Smooth muscle cell (in vitro differentiated cells): Measurements from ENCODE around the gene XRCC6. TPM values are rescaled to one million over a fixed set of nuclear protein-coding genes. Genes with fewer than 3 reads are reported as not detected.

Experiments
- DNase-seq: peaks from one replicate; lab custom pipeline; 2025; ENCODE audit not compliant: unreplicated experiment; lab: John Stamatoyannopoulos, UW
- H2AFZ ChIP-seq: fragments of 200-600 bp; sonication (generic); 2 replicates; pipeline ENCODE4 v1.6.0; 2016; ENCODE audit warnings: antibody characterized with exemption, low read depth, mild to moderate bottlenecking
- H3F3A ChIP-seq: fragments of 200-600 bp; sonication (generic); 2 replicates; pipeline ENCODE4 v1.6.0; 2017; ENCODE audit warnings: antibody characterized with exemption, low read depth
- H3K27ac ChIP-seq: fragments of 200-600 bp; sonication (generic); 2 replicates; pipeline ENCODE4 v1.5.1; 2016; ENCODE audit warnings: low read depth, mild to moderate bottlenecking
- H3K27me3 ChIP-seq: fragments of 200-600 bp; sonication (generic); 2 replicates; pipeline ENCODE4 v1.6.1; 2016; ENCODE audit warnings: low read depth, mild to moderate bottlenecking
- H3K36me3 ChIP-seq: fragments of 200-600 bp; sonication (generic); 2 replicates; pipeline ENCODE4 v1.5.1; 2016; ENCODE audit warnings: low read depth
- H3K4me1 ChIP-seq: fragments of 200-600 bp; sonication (generic); 2 replicates; pipeline ENCODE4 v1.5.1; 2016; ENCODE audit warnings: low read depth
- H3K4me2 ChIP-seq: fragments of 200-600 bp; sonication (generic); 2 replicates; pipeline ENCODE4 v1.6.0; 2016; ENCODE audit warnings: mild to moderate bottlenecking
- H3K4me3 ChIP-seq: fragments of 200-600 bp; sonication (generic); 2 replicates; pipeline ENCODE4 v1.5.1; 2016; ENCODE audit warnings: mild to moderate bottlenecking
- H3K79me2 ChIP-seq: fragments of 200-600 bp; sonication (generic); 2 replicates; pipeline ENCODE4 v1.6.0; 2016; ENCODE audit warnings: low read depth, mild to moderate bottlenecking
- H3K9ac ChIP-seq: fragments of 200-600 bp; sonication (generic); 2 replicates; pipeline ENCODE4 v1.6.0; 2016; ENCODE audit warnings: low read depth
- H3K9me3 ChIP-seq: fragments of 200-600 bp; sonication (generic); replicated peaks from 2 replicates; pipeline ENCODE4 v1.5.1; 2016; ENCODE audit warnings: low read depth
- H4K20me1 ChIP-seq: fragments of 200-600 bp; sonication (generic); 2 replicates; pipeline ENCODE4 v1.6.0; 2016; ENCODE audit warnings: low read depth
- CTCF ChIP-seq: fragments of 200-600 bp; sonication (generic); IDR thresholded peaks from 2 replicates; pipeline ENCODE4 v1.5.1; 2017; ENCODE audit warnings: borderline replicate concordance, mild to moderate bottlenecking, antibody characterized with exemption; ENCODE audit not compliant: insufficient read depth, poor library complexity, severe bottlenecking
- WGBS: methylation state at CpG from one replicate; pipeline ENCODE4 v1.1.7; 2016; ENCODE audit warnings: low lambda C conversion rate; 5-methylcytosine and 5-hydroxymethylcytosine counted together
- polyA plus RNA-seq: library from polyadenylated mRNA; unstranded; fragments of >200 nt; fragmentation: Nextera tagmentation; extraction: Ambion mirVana; gene quantifications from 2 replicates; pipeline ENCODE4 v1.2.1, GENCODE V29; 2016
- total RNA-seq: library from RNA; depleted of rRNA; stranded (reverse); fragments of >200 nt; gene quantifications from 2 replicates; pipeline ENCODE4 v1.2.3, GENCODE V29; 2014

XRCC6 gene
- total and polyA plus RNA-seq, 2 experiments from 2014 or later: 186 to 264 TPM

GRCh38 chr22:41656556-41656955, 35.5 kb downstream of the XRCC6 start:
- H3K27me3 ChIP-seq: no peaks in the 10 kb centered on the region
- no peaks in the 10 kb centered on the region for H3F3A ChIP-seq
- H3K9me3 ChIP-seq: no peaks in the 10 kb centered on the region
- no peak overlapping the region for H3K4me2 ChIP-seq
- H4K20me1 ChIP-seq: peaks cover 8% of the 10 kb centered on the region
- 80% methylated on average over 5 of the region's 5 CpGs for WGBS
- TF ChIP-seq CTCF: no peak
- H3K27ac ChIP-seq: no peak overlapping the region
- no peak overlapping the region for H2AFZ ChIP-seq
- no peak for DNase-seq
- no peaks in the 10 kb centered on the region for H3K79me2 ChIP-seq
- no peaks in the 10 kb centered on the region for H3K4me1 ChIP-seq
- H3K36me3 ChIP-seq: peaks cover 37% of the 10 kb centered on the region
- no peak overlapping the region for H3K9ac ChIP-seq
- no peak overlapping the region for H3K4me3 ChIP-seq

- 96% methylated on average over 6 of the region's 6 CpGs for WGBS
- H3K27me3 ChIP-seq: no peaks in the 10 kb centered on the region
These were observed 36.6 kb downstream of the XRCC6 start for GRCh38 chr22:41657709-41658108.

GRCh38 chr22:41658869-41659268, 37.8 kb downstream of the XRCC6 start:
- H2AFZ ChIP-seq: no peak overlapping the region
- peaks cover 44% of the 10 kb centered on the region for H3K36me3 ChIP-seq
- peaks cover 14% of the 10 kb centered on the region for H3F3A ChIP-seq

More at GRCh38 chr22:41657709-41658108, 36.6 kb downstream of the XRCC6 start:
- H3K36me3 ChIP-seq: peaks cover 43% of the 10 kb centered on the region
- H3K9me3 ChIP-seq: no peaks in the 10 kb centered on the region
- H3K27ac ChIP-seq: no peak overlapping the region
- no peak overlapping the region for H3K4me2 ChIP-seq
- DNase-seq: no peak
- H3K79me2 ChIP-seq: no peaks in the 10 kb centered on the region
- no peaks in the 10 kb centered on the region for H3K4me1 ChIP-seq
- no peak overlapping the region for H2AFZ ChIP-seq
- no peak overlapping the region for H3K9ac ChIP-seq
- no peak for TF ChIP-seq CTCF
- peaks cover 8% of the 10 kb centered on the region for H4K20me1 ChIP-seq
- H3K4me3 ChIP-seq: no peak overlapping the region
- H3F3A ChIP-seq: peaks cover 6% of the 10 kb centered on the region

More at GRCh38 chr22:41658869-41659268, 37.8 kb downstream of the XRCC6 start:
- no peak for DNase-seq
- Histone ChIP-seq H3K27ac (no peak overlapping the region), H3K4me3 (no peak overlapping the region), H3K79me2 (no peaks in the 10 kb centered on the region), H3K4me2 (no peak overlapping the region), H3K4me1 (no peaks in the 10 kb centered on the region), H3K27me3 (no peaks in the 10 kb centered on the region), H3K9me3 (no peaks in the 10 kb centered on the region), H3K9ac (no peak overlapping the region), H4K20me1 (peaks cover 8% of the 10 kb centered on the region)
- no peak for TF ChIP-seq CTCF
- whole genome bisulfite sequencing: 96% methylated on average over 17 of the region's 17 CpGs
